Measurements from ENCODE around the gene IL36B.

IL36B gene

GRCh38 chr2:113064898-113065297, 12.2 kb upstream of the IL36B start:
- no peaks in the 10 kb centered on the region for H3K9me3 ChIP-seq (ENCODE audit: control insufficient read depth, low read length)
- H3K4me3 ChIP-seq (ENCODE audit: insufficient read depth, low read depth, low read length), result no peak overlapping the region
- no peaks in the 10 kb centered on the region for H3K27me3 ChIP-seq (ENCODE audit: control insufficient read depth, insufficient read depth, low read length, poor library complexity, severe bottlenecking)
- whole genome bisulfite sequencing, 2 experiments, result 90 to 96% methylated on average over 1 of the region's 1 CpG
- no peaks in the 10 kb centered on the region for H3K36me3 ChIP-seq (ENCODE audit: control insufficient read depth, insufficient read depth, low read length)
- H3K4me1 ChIP-seq (ENCODE audit: control insufficient read depth, insufficient read depth, low read length), result no peaks in the 10 kb centered on the region
- no peak overlapping the region for H3K27ac ChIP-seq (ENCODE audit: insufficient read depth, low read depth, low read length, poor library complexity, severe bottlenecking)

GRCh38 chr2:113064281-113064680, 11.6 kb upstream of the IL36B start:
- 85 to 93% methylated on average over 5 of the region's 5 CpGs for WGBS, 2 experiments
- Histone ChIP-seq H3K4me1 (ENCODE audit: control insufficient read depth, insufficient read depth, low read length) (no peaks in the 10 kb centered on the region), H3K27me3 (ENCODE audit: control insufficient read depth, insufficient read depth, low read length, poor library complexity, severe bottlenecking) (no peaks in the 10 kb centered on the region), H3K27ac (ENCODE audit: insufficient read depth, low read depth, low read length, poor library complexity, severe bottlenecking) (no peak overlapping the region), H3K36me3 (ENCODE audit: control insufficient read depth, insufficient read depth, low read length) (no peaks in the 10 kb centered on the region), H3K9me3 (ENCODE audit: control insufficient read depth, low read length) (no peaks in the 10 kb centered on the region), H3K4me3 (ENCODE audit: insufficient read depth, low read depth, low read length) (no peak overlapping the region)

GRCh38 chr2:113061896-113062770, 9.5 kb upstream of the IL36B start:
- H3K4me3 ChIP-seq (ENCODE audit: insufficient read depth, low read depth, low read length), result no peak overlapping the region
- H3K27ac ChIP-seq (ENCODE audit: insufficient read depth, low read depth, low read length, poor library complexity, severe bottlenecking), result no peak overlapping the region
- no peaks in the 10 kb centered on the region for H3K9me3 ChIP-seq (ENCODE audit: control insufficient read depth, low read length)
- no peaks in the 10 kb centered on the region for H3K4me1 ChIP-seq (ENCODE audit: control insufficient read depth, insufficient read depth, low read length)
- H3K27me3 ChIP-seq (ENCODE audit: control insufficient read depth, insufficient read depth, low read length, poor library complexity, severe bottlenecking), result no peaks in the 10 kb centered on the region
- H3K36me3 ChIP-seq (ENCODE audit: control insufficient read depth, insufficient read depth, low read length), result no peaks in the 10 kb centered on the region
- WGBS, 2 experiments, result 91 to 92% methylated on average over 18 of the region's 18 CpGs

- H3K36me3 ChIP-seq (ENCODE audit: control insufficient read depth, insufficient read depth, low read length), result no peaks in the 10 kb centered on the region
- H3K9me3 ChIP-seq (ENCODE audit: control insufficient read depth, low read length), result no peaks in the 10 kb centered on the region
- H3K4me1 ChIP-seq (ENCODE audit: control insufficient read depth, insufficient read depth, low read length), result no peaks in the 10 kb centered on the region
- WGBS, 2 experiments, result 77 to 90% methylated on average over 2 of the region's 2 CpGs
- H3K27me3 ChIP-seq (ENCODE audit: control insufficient read depth, insufficient read depth, low read length, poor library complexity, severe bottlenecking), result no peaks in the 10 kb centered on the region
- no peak overlapping the region for H3K27ac ChIP-seq (ENCODE audit: insufficient read depth, low read depth, low read length, poor library complexity, severe bottlenecking)
- H3K4me3 ChIP-seq (ENCODE audit: insufficient read depth, low read depth, low read length), result no peak overlapping the region
These were observed 8.6 kb upstream of the IL36B start for GRCh38 chr2:113061241-113061640.

GRCh38 chr2:113060796-113061195, 8.1 kb upstream of the IL36B start:
- 25 to 57% methylated on average over 1 of the region's 1 CpG for WGBS, 2 experiments
- H3K27ac ChIP-seq (ENCODE audit: insufficient read depth, low read depth, low read length, poor library complexity, severe bottlenecking), result no peak overlapping the region
- no peaks in the 10 kb centered on the region for H3K27me3 ChIP-seq (ENCODE audit: control insufficient read depth, insufficient read depth, low read length, poor library complexity, severe bottlenecking)
- H3K4me1 ChIP-seq (ENCODE audit: control insufficient read depth, insufficient read depth, low read length), result no peaks in the 10 kb centered on the region
- no peaks in the 10 kb centered on the region for H3K9me3 ChIP-seq (ENCODE audit: control insufficient read depth, low read length)
- H3K36me3 ChIP-seq (ENCODE audit: control insufficient read depth, insufficient read depth, low read length), result no peaks in the 10 kb centered on the region
- no peak overlapping the region for H3K4me3 ChIP-seq (ENCODE audit: insufficient read depth, low read depth, low read length)

- 90% methylated on average over 4 of the region's 4 CpGs for WGBS, 2 experiments
These were observed 7.7 kb upstream of the IL36B start for GRCh38 chr2:113060396-113060795.

GRCh38 chr2:113058998-113059960, 6.6 kb upstream of the IL36B start, which contains the start of gene IL36RN:
Gene IL36RN (plus strand): TSS chr2:113059198. CDS start chr2:113059439, 241 bp downstream.
- Histone ChIP-seq H3K9me3 (ENCODE audit: control insufficient read depth, low read length) (peaks cover 3% of the 10 kb centered on the region), H3K4me3 (ENCODE audit: insufficient read depth, low read depth, low read length) (no peak within 1 kb of the TSS), H3K36me3 (ENCODE audit: control insufficient read depth, insufficient read depth, low read length) (no peaks in the 10 kb centered on the region), H3K27me3 (ENCODE audit: control insufficient read depth, insufficient read depth, low read length, poor library complexity, severe bottlenecking) (no peaks in the 10 kb centered on the region), H3K4me1 (ENCODE audit: control insufficient read depth, insufficient read depth, low read length) (no peaks in the 10 kb centered on the region), H3K27ac (ENCODE audit: insufficient read depth, low read depth, low read length, poor library complexity, severe bottlenecking) (no peak within 1 kb of the TSS)
- WGBS, 2 experiments, result 83 to 85% methylated on average over 15 of the region's 15 CpGs

More at GRCh38 chr2:113060396-113060795, 7.7 kb upstream of the IL36B start:
- Histone ChIP-seq H3K9me3 (ENCODE audit: control insufficient read depth, low read length) (no peaks in the 10 kb centered on the region), H3K36me3 (ENCODE audit: control insufficient read depth, insufficient read depth, low read length) (no peaks in the 10 kb centered on the region), H3K4me3 (ENCODE audit: insufficient read depth, low read depth, low read length) (no peak overlapping the region), H3K4me1 (ENCODE audit: control insufficient read depth, insufficient read depth, low read length) (no peaks in the 10 kb centered on the region), H3K27me3 (ENCODE audit: control insufficient read depth, insufficient read depth, low read length, poor library complexity, severe bottlenecking) (no peaks in the 10 kb centered on the region), H3K27ac (ENCODE audit: insufficient read depth, low read depth, low read length, poor library complexity, severe bottlenecking) (no peak overlapping the region)

- no peaks in the 10 kb centered on the region for H3K36me3 ChIP-seq (ENCODE audit: control insufficient read depth, insufficient read depth, low read length)
- H3K27ac ChIP-seq (ENCODE audit: insufficient read depth, low read depth, low read length, poor library complexity, severe bottlenecking), result no peak overlapping the region
- no peaks in the 10 kb centered on the region for H3K27me3 ChIP-seq (ENCODE audit: control insufficient read depth, insufficient read depth, low read length, poor library complexity, severe bottlenecking)
- H3K9me3 ChIP-seq (ENCODE audit: control insufficient read depth, low read length), result peaks cover 3% of the 10 kb centered on the region
- H3K4me1 ChIP-seq (ENCODE audit: control insufficient read depth, insufficient read depth, low read length), result no peaks in the 10 kb centered on the region
- WGBS, 2 experiments, result 66 to 70% methylated on average over 2 of the region's 2 CpGs
- H3K4me3 ChIP-seq (ENCODE audit: insufficient read depth, low read depth, low read length), result no peak overlapping the region
These were observed 5.8 kb upstream of the IL36B start for GRCh38 chr2:113058411-113058994.

GRCh38 chr2:113057117-113057516, 4.5 kb upstream of the IL36B start:
- Histone ChIP-seq H3K27ac (ENCODE audit: insufficient read depth, low read depth, low read length, poor library complexity, severe bottlenecking) (no peak overlapping the region), H3K27me3 (ENCODE audit: control insufficient read depth, insufficient read depth, low read length, poor library complexity, severe bottlenecking) (no peaks in the 10 kb centered on the region), H3K4me1 (ENCODE audit: control insufficient read depth, insufficient read depth, low read length) (no peaks in the 10 kb centered on the region), H3K4me3 (ENCODE audit: insufficient read depth, low read depth, low read length) (no peak overlapping the region), H3K36me3 (ENCODE audit: control insufficient read depth, insufficient read depth, low read length) (no peaks in the 10 kb centered on the region), H3K9me3 (ENCODE audit: control insufficient read depth, low read length) (peaks cover 3% of the 10 kb centered on the region)
- WGBS, 2 experiments, result 89 to 90% methylated on average over 1 of the region's 1 CpG
